Stimulated activated CD4-positive, alpha-beta T cell treated with anti-CD3 and anti-CD28 coated beads, Interleukin-12 subunit alpha, Interleukin-12 subunit beta, amount 100 ng/mL, for 48 hours (primary cell): ENCODE results near the gene ADAM12.

ENCODE experiments used
- DNase-seq, 3 donors: peaks; one replicate each; pipeline ENCODE4 v3.0.0-alpha.2; 2020; ENCODE audit warnings: low read depth in 2 of 3, low spot score in 1 of 3

Gene ADAM12, protein sequence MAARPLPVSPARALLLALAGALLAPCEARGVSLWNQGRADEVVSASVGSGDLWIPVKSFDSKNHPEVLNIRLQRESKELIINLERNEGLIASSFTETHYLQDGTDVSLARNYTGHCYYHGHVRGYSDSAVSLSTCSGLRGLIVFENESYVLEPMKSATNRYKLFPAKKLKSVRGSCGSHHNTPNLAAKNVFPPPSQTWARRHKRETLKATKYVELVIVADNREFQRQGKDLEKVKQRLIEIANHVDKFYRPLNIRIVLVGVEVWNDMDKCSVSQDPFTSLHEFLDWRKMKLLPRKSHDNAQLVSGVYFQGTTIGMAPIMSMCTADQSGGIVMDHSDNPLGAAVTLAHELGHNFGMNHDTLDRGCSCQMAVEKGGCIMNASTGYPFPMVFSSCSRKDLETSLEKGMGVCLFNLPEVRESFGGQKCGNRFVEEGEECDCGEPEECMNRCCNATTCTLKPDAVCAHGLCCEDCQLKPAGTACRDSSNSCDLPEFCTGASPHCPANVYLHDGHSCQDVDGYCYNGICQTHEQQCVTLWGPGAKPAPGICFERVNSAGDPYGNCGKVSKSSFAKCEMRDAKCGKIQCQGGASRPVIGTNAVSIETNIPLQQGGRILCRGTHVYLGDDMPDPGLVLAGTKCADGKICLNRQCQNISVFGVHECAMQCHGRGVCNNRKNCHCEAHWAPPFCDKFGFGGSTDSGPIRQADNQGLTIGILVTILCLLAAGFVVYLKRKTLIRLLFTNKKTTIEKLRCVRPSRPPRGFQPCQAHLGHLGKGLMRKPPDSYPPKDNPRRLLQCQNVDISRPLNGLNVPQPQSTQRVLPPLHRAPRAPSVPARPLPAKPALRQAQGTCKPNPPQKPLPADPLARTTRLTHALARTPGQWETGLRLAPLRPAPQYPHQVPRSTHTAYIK

DNA sequence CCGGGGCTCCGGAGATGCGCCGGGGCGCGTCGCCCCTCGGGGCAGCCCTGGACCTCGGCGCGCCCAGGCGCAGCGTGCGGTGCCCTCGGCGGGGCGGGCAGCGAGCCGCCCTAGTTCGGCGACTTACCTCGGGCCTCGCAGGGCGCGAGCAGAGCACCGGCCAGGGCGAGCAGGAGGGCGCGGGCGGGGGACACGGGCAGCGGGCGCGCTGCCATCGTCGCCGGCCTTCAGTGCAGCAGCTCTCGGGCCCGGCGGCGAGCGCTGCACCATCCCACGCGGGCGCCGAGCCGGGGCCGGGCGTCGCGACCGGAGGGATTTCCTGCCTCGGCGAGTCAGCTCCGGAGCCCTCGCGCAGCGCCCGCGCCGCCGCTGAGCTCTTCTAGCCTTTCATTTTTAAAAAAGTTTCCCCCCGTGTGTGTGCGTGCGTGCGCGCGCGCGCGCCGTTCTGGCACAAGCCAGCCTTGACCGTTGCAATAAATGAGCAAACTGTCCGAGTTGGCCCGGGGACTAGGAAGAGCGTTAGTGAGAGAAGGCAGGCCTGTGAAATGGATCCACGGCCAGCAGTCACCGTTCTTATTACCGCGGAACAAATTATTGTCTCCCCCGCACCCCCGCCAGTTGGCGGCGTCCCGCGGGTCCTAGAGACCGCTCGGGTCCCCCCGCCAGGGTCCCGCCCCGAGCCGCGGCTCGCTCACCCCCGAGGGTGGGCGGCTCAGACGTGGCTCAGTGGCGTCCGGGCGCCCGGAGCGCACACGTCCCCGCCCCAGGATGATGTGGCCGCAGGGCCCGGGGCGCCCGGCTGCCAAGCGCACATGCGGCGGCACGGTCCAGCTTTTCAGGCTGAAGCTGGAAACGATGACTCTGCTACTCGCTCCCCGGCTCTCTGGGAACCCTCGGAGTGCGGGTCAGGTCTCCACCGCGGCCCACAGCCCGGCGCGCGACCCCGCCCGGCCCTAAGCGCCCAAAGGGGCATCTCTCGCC is at the start of gene ADAM12:
Gene ADAM12 (minus strand): TSS at position 547 of the 981 bp plus-strand sequence. CDS start 332 bp downstream, at position 215.
- no peak for DNase-seq

- DNase-seq, result no peak
Observed at GRCh38 chr10:126437635-126438406, 49.5 kb upstream of the ADAM12 start.

DNA sequence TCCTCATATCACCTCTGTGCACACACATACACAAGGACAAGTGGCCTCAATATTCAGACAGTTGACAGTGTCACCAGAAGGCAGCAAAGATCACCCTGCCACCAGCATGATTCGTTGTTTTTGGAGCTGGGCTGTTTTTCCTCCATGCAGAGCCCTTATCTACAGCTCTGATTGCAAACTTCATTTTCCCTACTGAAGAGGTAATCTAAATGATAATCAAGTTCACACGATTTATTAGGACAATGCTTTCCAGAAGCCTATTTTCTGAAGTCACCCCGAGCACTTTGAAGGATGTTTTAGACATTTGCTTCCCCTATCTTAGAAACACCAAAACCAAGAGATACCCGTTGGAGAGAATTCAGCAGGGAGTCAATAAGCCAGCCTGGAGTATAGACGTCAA is 46.0 kb upstream of the ADAM12 start:
- no peak for DNase-seq

GRCh38 chr10:126433351-126433750 is 45.1 kb upstream of the ADAM12 start:
- no peak for DNase-seq

- DNase-seq, result no peak
Observed at GRCh38 chr10:126432507-126432906, 44.2 kb upstream of the ADAM12 start.

DNA sequence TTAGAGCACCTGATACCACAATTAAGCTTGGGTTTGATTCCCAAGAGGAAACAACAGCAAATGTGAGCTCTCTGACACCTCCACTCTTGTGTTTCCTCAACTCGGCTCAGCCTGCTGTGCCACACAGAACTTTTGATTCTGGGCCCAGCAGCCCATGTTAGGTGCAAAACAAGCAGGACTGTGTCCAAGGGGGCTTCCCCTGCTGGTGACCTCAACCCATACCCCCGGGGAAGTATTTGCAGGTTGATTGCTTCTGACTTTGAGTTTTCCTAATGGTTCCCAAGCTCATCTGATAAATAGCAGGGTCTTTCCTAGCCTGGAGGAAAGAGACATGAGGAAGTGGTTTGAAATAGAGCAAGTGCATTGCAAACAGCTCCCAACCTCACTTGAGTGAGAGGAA is 43.5 kb upstream of the ADAM12 start:
- DNase-seq, result no peak

- DNase-seq, result no peak
Observed at GRCh38 chr10:126430512-126430911, 42.2 kb upstream of the ADAM12 start.

DNA sequence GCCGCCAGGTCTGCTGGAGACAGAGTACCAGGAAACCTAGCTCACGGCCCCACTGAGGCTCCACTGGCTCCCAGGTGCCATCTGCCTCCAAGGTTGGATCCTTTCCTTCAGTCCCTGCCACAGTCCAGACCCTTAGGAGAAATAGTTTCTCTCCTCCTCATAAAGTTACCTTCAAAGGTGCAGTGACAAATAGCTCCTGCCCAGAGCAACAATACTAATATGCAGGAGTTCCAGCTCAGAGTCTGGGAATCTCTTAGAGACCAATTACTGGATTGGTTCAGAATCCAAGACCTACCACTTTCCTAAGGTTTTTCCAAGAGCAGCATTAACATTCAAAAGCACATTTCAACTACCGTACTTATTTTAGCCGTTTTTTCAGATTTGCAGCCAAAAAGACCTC is 41.0 kb upstream of the ADAM12 start:
- no peak for DNase-seq

- DNase-seq, result no peak
Observed at GRCh38 chr10:126425489-126426065, 37.3 kb upstream of the ADAM12 start.

- DNase-seq, result no peak
Observed at GRCh38 chr10:126425032-126425431, 36.8 kb upstream of the ADAM12 start.

- DNase-seq, result no peak
Observed at GRCh38 chr10:126423732-126424491, 35.6 kb upstream of the ADAM12 start.

DNA sequence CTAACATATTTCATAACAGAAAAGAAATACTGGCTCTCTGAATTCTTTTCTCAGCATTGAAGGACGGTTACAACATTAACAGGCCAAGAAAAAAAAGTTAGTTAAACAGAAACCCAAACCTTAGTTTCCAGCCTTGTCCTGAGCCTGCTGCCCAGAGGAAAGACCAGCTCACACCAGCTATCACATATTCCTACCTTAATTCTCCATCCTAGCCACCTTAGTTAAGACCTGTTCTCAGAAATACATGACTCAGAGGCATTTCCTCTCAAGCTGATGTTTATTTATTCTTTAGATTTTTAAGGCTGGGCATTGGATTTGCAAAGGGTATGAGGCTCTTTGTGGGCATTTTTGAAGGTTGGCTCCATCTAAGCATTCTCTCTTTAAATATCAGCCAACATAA is 34.3 kb upstream of the ADAM12 start:
- no peak for DNase-seq

GRCh38 chr10:126421756-126422256 is 33.5 kb upstream of the ADAM12 start:
- DNase-seq, result no peak

DNA sequence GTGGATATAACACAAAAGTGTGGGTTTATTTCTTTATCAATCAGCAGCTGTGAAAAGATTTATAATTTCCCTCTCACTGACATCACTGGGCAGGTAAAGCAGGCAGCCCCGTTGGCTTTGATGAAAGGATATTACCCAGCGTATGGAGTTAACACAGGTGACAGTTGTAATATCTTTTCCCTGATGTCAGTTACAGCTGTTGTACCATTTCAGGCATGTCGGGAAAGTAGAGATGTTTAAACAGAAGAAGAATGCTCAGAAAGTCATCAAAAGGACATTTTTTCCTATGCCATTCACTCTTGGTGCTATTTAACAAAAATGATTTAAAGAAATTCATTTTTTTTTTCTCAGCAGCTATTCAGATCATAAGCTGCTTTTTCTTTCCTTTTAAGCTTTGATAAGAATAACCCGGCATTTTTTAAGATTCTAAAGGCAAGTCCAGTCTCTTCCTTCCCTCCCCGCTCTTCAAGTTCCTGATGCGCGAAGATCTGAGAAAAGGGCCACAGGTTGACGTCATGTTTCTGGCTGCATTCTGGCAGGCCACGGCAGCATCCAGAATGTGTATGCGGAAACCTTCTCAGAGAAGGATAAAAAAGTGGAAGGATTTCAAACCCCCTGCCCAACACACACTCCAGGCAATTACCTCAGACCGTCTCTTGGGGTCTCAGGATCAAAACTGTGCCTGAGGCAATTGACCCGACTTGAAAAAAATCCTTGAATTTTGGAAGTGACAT is 32.5 kb upstream of the ADAM12 start:
- DNase-seq, result no peak

- no peak for DNase-seq
Observed at GRCh38 chr10:126417220-126417825, 29.0 kb upstream of the ADAM12 start.

DNA sequence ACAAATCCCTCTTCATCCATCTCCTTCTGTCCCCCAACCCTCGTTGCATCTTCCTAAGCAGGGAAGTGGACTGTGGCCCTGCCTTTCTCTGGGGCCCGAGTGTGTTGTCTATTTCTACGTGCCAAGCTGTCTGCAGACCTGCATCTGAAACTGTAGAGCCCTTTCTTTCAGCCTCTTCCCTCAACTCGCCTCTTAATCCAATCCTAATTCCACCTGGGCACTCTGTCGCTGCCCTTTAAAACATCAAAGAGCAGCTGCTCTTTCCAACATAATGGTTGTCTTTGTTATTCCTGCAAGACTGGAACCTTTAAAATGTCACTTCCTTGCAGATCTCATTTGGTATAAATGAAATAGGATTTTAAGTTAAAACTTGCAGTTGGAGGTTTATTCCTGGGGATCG is 21.5 kb upstream of the ADAM12 start:
- DNase-seq, result no peak

DNA sequence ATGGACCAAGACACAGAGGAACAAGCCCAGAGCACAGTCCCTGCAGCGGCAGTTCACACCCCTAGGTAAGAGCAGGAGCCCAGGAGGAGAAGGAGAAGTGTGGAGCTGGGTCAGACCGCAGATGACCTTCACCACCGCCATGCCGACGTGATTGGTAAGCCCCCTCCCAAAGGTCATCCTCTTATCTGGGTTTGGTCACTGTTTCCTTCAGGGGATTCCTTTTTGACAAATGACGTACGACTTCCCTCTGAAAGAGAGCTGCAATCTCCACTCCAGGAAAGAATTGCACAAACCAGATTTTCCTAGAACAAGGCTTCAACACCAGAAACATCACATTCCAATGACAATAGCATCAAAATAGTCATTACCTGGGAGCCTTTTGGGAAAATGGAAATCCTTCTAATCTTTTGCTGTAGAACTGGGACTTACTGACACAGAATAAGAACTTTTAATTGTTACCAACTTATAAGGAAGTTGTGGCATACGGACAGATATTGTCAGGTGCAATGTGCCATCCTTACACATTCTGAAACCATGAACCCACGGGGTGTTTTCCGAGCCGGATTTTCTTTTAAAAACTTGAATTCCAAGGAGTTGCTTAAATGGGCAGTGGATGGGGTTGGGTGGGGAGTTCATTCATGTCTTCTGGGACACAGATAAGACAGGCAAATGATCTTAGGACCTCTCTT is 20.8 kb upstream of the ADAM12 start:
- no peak for DNase-seq
